NCI-H187 treated with DMSO at 0.1 percent for 48 hours (cell line): ENCODE measurements around the gene C6orf132.

Experiments
- DNase-seq: peaks from one replicate; lab custom pipeline; 2025; lab: John Stamatoyannopoulos, UW

Gene C6orf132

GRCh38 chr6:42104804-42105125 lies 37.7 kb downstream of the C6orf132 start:
- DNase-seq: no peak

DNA sequence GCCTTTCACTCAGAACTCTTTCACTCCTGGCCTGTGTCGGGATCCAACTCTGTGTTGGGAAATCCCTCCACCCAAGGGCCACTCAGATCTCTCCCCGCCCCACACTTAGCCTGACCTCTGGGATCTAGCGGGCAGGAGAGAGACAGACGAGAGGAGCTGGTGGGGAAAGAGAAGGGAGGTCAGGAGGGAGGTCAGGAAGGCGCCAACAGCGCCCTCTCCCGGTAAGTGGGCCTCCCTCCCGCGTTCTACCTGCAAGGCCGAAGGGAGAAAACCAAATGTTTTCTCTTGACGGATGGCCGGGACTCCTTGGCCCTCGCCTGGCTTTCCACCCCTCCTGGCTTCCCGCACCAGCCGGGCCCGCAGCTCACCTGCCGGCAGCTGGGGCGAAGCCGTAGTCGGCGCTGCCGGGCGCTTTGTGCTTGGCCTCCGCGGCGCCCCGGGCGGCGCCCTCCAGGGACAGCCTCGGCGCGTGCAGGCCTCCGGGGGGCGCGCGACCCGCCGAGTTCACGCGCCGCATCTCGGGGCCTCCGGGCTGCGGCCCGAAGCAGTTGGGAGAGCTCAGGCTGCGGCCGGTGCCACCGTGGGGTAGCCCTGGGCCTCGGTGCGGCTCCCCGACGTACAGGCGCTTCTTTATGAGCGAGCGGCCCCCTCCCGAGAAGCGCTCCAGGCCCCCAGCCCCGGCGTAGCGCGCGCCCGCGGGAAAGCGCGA lies 38.2 kb downstream of the C6orf132 start:
- no peak for DNase-seq

- DNase-seq: no peak
These were observed 38.7 kb downstream of the C6orf132 start for GRCh38 chr6:42103753-42104094.

- no peak for DNase-seq
These were observed 39.2 kb downstream of the C6orf132 start for GRCh38 chr6:42103216-42103615.

DNA sequence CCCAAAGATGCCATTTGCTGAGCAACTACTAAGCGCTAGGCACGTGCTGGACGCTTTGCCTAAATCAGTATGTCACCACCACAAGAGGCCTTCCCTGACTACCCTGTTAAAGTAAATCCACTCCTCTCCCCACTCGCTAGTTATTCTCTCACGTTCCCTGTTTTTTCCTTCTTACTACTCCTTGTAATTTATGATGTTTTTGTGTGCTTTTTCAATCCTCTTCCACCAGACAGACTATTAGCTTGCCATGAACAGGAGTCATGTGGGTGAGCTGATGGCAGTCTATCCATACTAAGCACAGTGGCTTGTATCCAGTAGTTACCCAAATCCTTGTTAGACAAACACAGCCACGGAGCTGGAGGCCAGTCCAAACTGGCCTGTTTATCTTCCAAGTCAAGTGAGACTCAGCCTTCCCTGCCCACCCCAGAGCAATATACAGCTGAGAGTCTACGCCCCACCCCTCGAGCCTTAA lies 41.2 kb downstream of the C6orf132 start:
- DNase-seq: no peak

DNA sequence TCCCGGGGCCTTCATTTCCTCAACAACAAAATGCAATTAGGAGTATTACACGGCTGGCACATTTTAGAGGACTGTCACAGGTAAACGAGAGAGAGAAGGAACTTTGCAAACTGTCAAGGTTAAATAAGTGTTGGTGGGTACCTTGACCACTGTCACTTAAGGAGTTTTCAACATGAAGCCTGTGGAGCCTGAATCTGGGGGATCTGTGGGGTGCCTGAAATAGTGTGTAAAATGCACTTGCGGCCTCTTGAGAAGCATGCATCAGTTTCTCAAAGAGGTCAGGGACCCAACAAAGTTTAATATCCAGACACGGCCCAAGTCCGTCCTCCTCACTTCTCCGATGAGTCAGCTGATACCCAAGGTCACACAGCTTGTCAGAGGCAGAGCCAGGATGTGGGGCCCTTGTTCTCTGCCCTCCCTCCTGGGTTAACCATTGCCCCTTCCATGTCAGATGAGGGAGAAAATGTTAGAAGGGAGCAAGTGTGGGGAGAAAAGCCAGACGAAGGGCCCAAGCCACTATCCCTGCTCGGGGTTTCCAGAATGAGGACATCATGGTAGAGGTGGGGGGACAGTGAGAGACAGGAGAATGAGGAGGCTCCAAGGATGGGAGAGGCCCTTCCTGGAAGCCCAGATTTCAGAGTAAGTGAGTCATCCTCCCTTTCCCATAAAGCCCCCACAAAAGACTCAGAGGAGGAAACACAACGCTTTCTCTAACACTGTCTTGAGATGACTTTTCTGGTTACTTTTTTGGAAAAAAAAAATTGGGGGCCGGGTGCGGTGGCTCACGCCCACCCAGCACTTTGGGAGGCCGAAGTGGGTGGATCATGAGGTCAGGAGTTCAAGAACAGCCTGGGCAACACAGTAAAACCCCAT lies 42.2 kb downstream of the C6orf132 start:
- no peak for DNase-seq

GRCh38 chr6:42099340-42100028 lies 42.9 kb downstream of the C6orf132 start:
- no peak for DNase-seq

- DNase-seq: no peak
These were observed 46.5 kb downstream of the C6orf132 start for GRCh38 chr6:42095776-42096541.

DNA sequence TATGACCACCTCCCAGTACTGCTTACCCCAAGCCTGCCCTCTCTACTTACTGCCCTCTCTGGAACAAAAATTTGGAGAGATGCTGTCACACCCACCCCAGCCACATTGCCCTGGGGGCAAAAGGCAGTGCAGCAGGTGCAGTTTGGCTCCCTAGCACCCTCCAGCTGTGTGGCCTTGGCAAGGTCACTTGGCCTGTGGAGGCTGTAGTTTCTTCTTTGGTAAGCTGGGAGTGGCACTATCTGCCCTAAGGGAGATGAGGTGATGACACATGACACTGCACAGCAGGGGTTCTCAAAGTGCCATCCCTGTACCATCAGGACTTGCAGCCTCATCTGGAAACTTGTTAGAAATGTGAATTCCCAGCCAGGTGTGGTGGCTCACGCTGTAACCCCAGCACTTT lies 47.3 kb downstream of the C6orf132 start:
- DNase-seq: no peak

- DNase-seq: no peak
These were observed 48.7 kb downstream of the C6orf132 start for GRCh38 chr6:42093582-42094329.

- DNase-seq: no peak
These were observed 50.7 kb downstream of the C6orf132 start for GRCh38 chr6:42091718-42092023.

DNA sequence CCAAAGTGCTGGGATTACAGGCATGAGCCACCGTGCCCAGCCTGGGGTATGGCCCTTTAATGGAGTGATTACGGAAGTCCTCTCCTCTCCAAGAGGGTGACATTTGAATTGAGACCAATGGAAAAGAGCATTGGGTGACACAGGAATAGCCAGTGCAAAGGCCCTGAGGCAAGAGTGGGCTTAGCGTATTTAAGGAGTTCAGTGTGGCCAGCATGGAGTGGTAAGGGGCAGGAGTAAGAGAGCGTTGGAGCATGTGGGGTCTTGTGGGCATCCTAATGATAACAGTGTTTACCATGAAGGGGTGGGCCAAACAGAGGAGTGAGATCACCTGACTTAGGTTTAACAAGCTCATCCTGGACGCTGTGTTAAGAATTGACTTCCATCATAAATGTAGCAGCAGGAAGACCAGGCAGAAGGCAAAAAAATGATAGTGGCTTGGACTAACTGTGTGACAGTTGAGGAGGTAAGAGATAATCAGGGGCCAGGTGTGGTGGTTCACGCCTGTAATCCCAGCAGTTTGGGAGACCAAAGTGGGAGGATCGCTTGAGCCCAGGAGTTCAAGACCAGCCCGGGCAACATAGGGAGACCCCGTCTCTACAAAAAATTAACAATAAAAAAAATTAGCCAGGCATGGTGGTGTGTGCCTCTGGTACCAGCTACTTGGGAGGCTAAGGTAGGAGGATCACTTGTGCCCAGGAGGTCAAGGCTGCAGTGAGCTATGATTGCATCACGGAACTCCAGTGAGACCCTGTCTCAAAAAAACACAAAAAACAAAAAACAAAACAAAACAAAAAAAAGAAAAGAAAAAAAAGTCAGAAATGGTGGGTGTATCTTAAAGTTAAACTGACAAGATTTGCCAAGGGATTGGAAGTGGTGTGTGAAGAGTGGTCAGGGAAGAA lies 51.4 kb downstream of the C6orf132 start:
- no peak for DNase-seq

- no peak for DNase-seq
These were observed 54.3 kb downstream of the C6orf132 start for GRCh38 chr6:42088101-42088591.

GRCh38 chr6:42086046-42087035 lies 56.1 kb downstream of the C6orf132 start:
- DNase-seq: no peak

- no peak for DNase-seq
These were observed 57.5 kb downstream of the C6orf132 start for GRCh38 chr6:42084889-42085288.

DNA sequence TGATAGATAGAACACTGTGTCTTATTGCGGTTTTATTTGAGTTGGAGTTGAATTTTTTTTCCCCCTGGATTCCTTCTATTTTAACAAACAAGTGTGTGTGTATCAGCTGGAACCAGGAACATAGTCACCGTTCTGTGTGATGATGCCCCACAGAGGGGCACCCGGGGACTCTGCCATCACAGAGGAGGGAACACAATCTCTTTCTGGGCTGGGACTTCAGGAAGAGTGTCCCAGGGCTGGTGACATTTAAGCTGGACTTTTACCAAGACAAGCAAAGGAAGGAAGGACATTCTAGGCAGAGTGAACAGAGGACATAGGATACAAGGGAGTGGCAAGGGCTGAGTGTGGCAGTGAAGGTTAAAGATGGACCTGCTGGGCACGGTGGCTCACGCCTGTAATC lies 58.9 kb downstream of the C6orf132 start:
- no peak for DNase-seq

- DNase-seq: no peak
These were observed 62.4 kb downstream of the C6orf132 start for GRCh38 chr6:42079941-42080464.

- no peak for DNase-seq
These were observed 64.0 kb downstream of the C6orf132 start for GRCh38 chr6:42078386-42078785.
